Retinal pigment epithelial cell (primary cell): Measurements from ENCODE around the gene SRA1.
A peak's percentile ranks its signal among the peaks of the same experiment; 100 is the strongest.

Source experiments
- DNase-seq: peaks from one replicate; pipeline ENCODE4 v3.0.0-alpha.2; 2010; ENCODE audit warnings: low read depth
- H3K4me3 ChIP-seq: 2 replicates; pipeline ENCODE4 v1.5.1; 2011; ENCODE audit warnings: mild to moderate bottlenecking, low read length, control low read depth, moderate library complexity
- CTCF ChIP-seq: conservative IDR thresholded peaks from 2 replicates; pipeline ENCODE4 v1.5.1; 2011; ENCODE audit warnings: low read depth, low read length, control low read depth, inconsistent platforms

The SRA1 gene

GRCh38 chr5:140570058-140570457, 12.8 kb upstream of the SRA1 start:
- TF ChIP-seq CTCF: no peak
- no peak overlapping the region for H3K4me3 ChIP-seq
- DNase-seq: no peak

GRCh38 chr5:140569197-140569596, 11.9 kb upstream of the SRA1 start:
- DNase-seq: no peak
- TF ChIP-seq CTCF: no peak
- no peak overlapping the region for H3K4me3 ChIP-seq

GRCh38 chr5:140568443-140569063, 11.3 kb upstream of the SRA1 start:
- TF ChIP-seq CTCF: no peak
- no peak overlapping the region for H3K4me3 ChIP-seq
- DNase-seq: no peak

- no peak for TF ChIP-seq CTCF
These were observed 10.6 kb upstream of the SRA1 start for GRCh38 chr5:140567871-140568270.

GRCh38 chr5:140567136-140567818, 10.0 kb upstream of the SRA1 start:
- H3K4me3 ChIP-seq: no peak overlapping the region
- no peak for DNase-seq
- TF ChIP-seq CTCF: no peak

More at GRCh38 chr5:140567871-140568270, 10.6 kb upstream of the SRA1 start:
- no peak overlapping the region for H3K4me3 ChIP-seq
- DNase-seq: no peak

- DNase-seq: no peak
- TF ChIP-seq CTCF: no peak
- H3K4me3 ChIP-seq: no peak overlapping the region
These were observed 9.4 kb upstream of the SRA1 start for GRCh38 chr5:140566665-140567064.

- peak overlapping the region; percentile 97 for H3K4me3 ChIP-seq
- DNase-seq: no peak
- TF ChIP-seq CTCF: no peak
These were observed 8.5 kb upstream of the SRA1 start for GRCh38 chr5:140565780-140566095.
